Stimulated activated CD8-positive, alpha-beta memory T cell treated with anti-CD3 and anti-CD28 coated beads, Interleukin-4, amount 100 ng/mL, for 4 hours (primary cell): ENCODE results near the gene SRPX2.
"Not testable (repeated sequence)": the region's sequence is repeated elsewhere in the genome, so short reads cannot be mapped to it uniquely, and the experiment has no call there.

Source experiments
- DNase-seq, 2 donors: peaks; one replicate each; pipeline ENCODE4 v3.0.0-alpha.2; 2020; ENCODE audit warnings: low read depth in 2 of 2, low spot score in 1 of 2

Gene SRPX2

DNA sequence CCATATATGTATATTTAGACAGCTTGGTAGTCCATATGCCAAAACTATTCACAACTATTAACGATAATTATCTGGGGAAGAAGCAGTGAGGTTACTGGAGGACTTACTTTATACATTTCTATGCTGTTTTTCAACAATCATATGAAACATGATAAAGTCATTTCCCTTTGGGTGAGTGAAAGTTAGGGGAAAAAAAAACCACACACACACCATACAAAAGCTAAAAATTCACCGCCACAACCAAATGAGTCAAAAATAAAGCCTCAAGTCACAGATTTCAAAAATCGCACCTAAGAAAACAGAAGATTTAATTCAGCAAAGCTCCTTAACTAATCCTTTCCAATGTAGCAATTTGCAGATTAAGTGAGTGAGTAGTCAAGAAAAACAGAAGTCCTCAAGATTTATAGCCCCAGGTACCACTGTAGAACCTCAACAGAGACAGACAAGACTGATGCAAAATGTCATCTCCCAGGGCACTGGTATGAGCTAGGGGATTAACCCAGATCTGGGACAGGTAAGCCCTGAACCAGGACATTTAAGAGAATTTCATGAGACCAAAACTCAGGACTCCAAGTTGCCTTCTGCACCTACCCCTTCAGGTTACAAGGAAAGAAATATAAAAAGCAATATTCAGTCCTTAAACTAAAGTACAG, 52.8 kb downstream of the SRPX2 start:
- no peak for DNase-seq

DNA sequence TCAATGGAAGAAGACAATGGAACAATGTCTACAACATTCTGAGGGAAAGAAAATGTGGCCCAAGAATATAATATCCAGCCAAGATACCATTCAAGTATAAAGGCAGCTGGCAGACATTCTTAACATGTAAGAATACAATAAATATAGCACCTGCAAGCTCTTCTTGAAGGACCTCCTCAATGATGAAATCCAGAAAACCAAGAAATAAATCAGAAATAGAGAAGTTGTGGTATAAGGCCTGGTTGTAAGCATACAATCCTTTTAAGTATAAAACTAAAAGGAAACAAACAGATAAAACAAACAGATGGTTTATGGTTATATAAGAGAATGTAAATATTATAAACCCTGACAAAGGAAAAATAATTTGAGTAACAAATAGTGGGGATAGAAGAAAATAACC, 54.6 kb downstream of the SRPX2 start:
- DNase-seq = no peak

DNA sequence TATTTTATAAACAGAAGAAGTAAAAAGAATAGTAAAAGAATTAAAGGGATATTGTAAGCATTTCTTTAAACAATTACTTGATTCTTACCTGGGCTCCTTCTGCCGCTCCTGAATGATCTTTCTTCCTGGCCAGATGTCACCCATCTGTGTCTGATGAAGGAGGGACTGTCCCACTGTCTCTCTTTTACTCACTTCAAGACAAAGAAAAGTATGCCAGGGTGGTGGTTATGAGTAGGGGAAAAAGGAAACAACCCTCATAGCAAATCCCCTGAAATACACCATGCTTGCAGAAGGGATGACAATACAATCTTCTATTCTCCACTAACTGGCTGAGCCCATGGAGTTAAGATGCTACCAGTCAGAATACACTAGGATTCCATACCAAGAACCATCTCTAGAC, 56.8 kb downstream of the SRPX2 start:
- DNase-seq = no peak

DNA sequence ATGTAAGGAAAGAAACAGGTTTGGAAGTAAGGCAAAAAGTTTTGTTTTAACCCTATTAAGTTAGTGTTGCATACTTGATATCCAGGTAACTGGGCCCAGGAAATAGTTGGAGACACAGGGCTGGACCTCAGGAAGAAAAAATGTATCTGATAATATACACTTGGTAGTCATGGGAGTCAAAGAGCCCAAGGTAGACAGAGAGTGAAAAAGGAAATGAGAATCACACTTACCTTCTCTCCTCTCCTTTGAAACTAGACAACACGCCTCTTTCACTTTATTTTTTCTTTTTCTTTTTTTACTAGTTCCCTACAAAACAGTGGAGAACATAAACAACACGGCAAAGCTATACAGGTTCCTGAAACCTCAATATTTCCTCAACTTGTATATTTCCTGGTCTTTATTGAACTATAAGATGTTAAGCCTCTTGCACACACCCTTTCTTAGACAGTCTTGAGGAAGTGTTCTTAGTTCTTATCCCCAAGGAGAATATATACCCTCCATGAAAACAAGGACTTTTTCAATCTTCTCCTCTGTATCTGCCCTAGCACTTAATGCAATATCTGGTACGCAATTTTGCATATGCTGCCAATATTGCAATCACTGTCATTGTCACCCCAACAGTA, 60.7 kb downstream of the SRPX2 start:
- no peak for DNase-seq

DNA sequence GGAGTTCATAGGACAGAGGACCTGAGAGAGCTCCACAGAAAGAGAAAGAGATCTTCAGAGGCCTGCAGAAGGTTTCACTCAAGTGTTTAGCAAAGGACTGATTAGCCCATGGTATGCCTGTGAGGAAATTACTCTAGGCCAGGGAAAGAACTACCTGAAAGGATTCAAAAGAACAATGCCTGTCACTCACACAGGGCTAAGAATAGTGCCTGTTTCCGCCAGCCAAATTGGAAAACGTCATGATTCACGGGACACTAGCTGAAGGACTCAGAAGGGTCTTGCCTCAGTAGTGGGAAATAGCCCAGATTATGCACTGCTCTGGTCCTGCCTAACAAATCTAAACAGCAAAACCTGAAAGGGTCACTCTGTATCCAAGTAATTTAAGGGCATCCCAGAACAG, 66.8 kb downstream of the SRPX2 start:
- DNase-seq = no peak

DNA sequence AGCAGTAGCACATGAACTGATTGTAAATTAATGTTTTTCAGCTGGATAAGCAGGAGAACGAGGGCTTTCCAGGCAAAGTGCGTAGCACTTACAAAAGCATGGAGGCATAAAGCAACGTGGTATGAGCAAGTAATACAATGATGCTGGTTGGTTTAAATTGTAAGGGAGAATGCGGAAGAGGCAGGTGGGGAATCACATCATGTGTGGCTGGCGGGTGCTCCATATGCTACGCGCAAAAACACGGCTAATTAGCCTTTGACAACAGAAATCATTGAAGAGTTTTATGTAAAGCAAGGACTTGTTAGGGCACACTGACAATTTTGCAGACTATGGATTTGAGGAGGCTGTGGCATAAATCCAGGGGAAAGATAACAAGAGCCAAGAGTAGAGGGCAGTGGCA, 73.4 kb downstream of the SRPX2 start:
- DNase-seq = no peak

DNA sequence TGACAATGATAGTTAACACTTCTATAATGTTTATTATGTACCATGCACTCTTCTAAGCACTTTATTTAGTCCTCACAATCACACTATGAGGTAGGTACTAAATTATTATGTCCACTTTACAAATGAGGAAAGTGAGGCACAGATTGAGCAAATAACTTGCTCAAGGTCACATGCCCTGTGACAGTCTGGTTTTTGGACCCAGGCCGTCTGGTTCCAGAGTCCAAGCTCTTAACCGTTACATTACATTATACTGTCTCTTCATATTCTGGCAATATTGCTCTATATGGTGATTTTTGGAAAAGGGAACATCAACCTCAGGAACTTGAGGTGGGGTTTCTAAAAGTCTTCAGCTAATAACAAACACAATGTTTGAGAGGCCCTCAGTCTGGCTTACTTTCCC, 75.1 kb downstream of the SRPX2 start:
- no peak for DNase-seq

DNA sequence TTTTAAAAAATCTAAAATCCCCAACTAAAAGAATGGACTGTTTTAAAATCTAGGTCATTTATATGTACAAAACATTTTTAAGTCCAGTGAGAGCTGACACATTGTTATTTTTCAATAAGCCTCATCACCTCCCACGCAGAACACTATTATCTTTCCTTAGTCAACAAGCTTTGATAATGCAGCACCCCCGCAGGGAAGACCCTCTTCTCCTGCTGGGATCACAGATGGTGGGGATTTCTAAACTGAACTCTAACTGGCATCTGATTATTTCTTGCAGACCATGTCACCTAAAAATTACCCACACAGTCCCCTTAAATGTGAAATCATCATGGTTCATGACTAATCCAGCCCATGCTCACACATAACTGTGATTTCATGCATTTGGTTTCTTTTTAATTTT, 76.3 kb downstream of the SRPX2 start:
- no peak for DNase-seq

DNA sequence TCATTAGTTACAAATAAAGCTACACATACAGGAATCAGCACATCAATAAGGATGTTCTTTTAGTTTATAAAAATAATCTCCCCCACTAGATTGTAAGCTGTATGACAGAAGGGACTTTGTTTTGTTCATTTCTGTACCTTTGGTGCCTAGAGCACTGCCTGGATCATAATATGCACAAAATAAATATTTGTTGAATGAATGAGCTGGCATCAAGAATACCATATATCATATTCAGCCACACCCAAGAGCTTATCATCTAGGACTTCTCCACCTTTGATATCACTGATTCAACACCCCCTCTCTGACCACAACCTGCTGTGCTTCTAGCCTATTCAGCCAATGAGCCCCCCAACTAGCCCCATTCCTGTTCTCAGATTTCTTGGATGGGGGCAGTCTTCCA, 77.3 kb downstream of the SRPX2 start:
- no peak for DNase-seq

DNA sequence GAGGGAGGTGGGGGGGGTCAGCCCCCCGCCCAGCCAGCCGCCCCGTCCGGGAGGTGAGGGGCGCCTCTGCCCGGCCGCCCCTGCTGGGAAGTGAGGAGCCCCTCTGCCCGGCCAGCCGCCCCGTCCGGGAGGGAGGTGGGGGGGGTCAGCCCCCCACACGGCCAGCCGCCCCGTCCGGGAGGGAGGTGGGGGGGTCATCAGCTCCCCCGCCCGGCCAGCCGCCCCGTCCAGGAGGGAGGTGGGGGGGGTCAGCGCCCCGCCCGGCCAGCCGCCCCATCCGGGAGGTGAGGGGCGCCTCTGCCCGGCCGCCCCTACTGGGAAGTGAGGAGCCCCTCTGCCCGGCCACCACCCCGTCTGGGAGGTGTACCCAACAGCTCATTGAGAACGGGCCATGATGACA, 80.0 kb downstream of the SRPX2 start:
- DNase-seq = not testable (repeated sequence)
